Measurements from ENCODE around the gene CSNK1G1. TPM values are rescaled to one million over a fixed set of nuclear protein-coding genes. Genes with fewer than 3 reads are reported as not detected.

The CSNK1G1 gene
- polyA plus RNA-seq, 1 of the 3 experiments (the other 2 are of a cell fraction): 10.2 TPM

- TF ChIP-seq, protein P1, sequence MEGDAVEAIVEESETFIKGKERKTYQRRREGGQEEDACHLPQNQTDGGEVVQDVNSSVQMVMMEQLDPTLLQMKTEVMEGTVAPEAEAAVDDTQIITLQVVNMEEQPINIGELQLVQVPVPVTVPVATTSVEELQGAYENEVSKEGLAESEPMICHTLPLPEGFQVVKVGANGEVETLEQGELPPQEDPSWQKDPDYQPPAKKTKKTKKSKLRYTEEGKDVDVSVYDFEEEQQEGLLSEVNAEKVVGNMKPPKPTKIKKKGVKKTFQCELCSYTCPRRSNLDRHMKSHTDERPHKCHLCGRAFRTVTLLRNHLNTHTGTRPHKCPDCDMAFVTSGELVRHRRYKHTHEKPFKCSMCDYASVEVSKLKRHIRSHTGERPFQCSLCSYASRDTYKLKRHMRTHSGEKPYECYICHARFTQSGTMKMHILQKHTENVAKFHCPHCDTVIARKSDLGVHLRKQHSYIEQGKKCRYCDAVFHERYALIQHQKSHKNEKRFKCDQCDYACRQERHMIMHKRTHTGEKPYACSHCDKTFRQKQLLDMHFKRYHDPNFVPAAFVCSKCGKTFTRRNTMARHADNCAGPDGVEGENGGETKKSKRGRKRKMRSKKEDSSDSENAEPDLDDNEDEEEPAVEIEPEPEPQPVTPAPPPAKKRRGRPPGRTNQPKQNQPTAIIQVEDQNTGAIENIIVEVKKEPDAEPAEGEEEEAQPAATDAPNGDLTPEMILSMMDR (IDR thresholded peaks at IDR 0.05): peak; percentile 68
- TF ChIP-seq MXI1 (IDR thresholded peaks at IDR 0.05; ENCODE audit: low read depth, low read length) (peak; percentile 65; the same call in 1 of the 2 replicates), TCF12 (IDR thresholded peaks at IDR 0.05) (no peak), GATA2 (CRISPR knock-in tag; IDR thresholded peaks at IDR 0.05) (no peak), NFIC (IDR thresholded peaks at IDR 0.05; ENCODE audit: borderline replicate concordance) (no peak), REST (IDR thresholded peaks at IDR 0.05; ENCODE audit: low read depth, low read length) (no peak; the same call in 1 of the 2 replicates), GABPA (IDR thresholded peaks at IDR 0.05; ENCODE audit: low read depth) (peak; percentile 94), EZH2phosphoT487 (IDR thresholded peaks at IDR 0.05; ENCODE audit: borderline replicate concordance, low read depth) (no peak)
These were observed at the start of gene CSNK1G1 (continued) for GRCh38 chr15:64355944-64356709.

DNA sequence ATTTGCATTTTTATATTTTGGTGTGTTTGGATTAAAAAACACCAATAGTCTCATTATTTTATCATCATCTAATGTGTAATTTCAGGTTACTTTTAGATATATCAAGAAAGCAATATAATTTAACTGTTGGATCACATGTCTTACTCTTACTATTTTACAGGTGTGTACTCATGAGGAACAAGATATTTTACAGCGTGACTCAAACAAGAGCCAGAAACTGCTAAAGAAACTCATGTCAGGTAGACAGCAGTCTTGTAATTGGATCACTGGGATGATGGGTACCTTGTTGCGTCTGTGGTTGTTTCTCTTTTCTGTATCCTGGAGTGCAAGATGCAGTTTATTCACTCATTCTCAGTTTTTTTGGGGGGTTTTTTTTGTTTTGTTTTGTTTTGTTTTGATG is 44.6 kb upstream of the CSNK1G1 start:
- no peak for DNase-seq
- TF ChIP-seq POLR2AphosphoS5 (IDR thresholded peaks at IDR 0.05; ENCODE audit: low read depth, low read length) (no peak), NRF1 (IDR thresholded peaks at IDR 0.05; ENCODE audit: low read depth, low read length) (no peak), EP300 (IDR thresholded peaks at IDR 0.05; ENCODE audit: borderline replicate concordance in 1 of 2, low read depth in 1 of 2, low read length in 1 of 2) (no peak), CHD2 (IDR thresholded peaks at IDR 0.05; ENCODE audit: low read length, partially characterized antibody) (no peak), SIN3A (IDR thresholded peaks at IDR 0.05; ENCODE audit: borderline replicate concordance, low read depth, low read length) (no peak)
- TF ChIP-seq, protein P2, sequence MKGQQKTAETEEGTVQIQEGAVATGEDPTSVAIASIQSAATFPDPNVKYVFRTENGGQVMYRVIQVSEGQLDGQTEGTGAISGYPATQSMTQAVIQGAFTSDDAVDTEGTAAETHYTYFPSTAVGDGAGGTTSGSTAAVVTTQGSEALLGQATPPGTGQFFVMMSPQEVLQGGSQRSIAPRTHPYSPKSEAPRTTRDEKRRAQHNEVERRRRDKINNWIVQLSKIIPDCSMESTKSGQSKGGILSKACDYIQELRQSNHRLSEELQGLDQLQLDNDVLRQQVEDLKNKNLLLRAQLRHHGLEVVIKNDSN (IDR thresholded peaks at IDR 0.05; ENCODE audit: borderline replicate concordance, low read depth): no peak
- Histone ChIP-seq H3K4me3 (ENCODE audit: low read depth in 2 of 2, low read length in 1 of 2) (no peak overlapping the region), H3K9me3 (no peaks in the 10 kb centered on the region), H3K4me2 (no peak overlapping the region), H3K27ac (ENCODE audit: low read depth in 2 of 2, low read length in 1 of 2) (no peak overlapping the region), H3K4me1 (ENCODE audit: control insufficient read depth in 1 of 2, insufficient read depth in 2 of 2, low read depth in 1 of 2, low read length in 1 of 2) (no peaks in the 10 kb centered on the region), H3K27me3 (ENCODE audit: insufficient read depth) (no peaks in the 10 kb centered on the region), H3K9me2 (no peaks in the 10 kb centered on the region), H3F3A (replicated peaks; ENCODE audit: insufficient read depth) (peaks cover 3% of the 10 kb centered on the region), H4K20me1 (ENCODE audit: insufficient read depth) (no peaks in the 10 kb centered on the region), H3K9ac (no peak overlapping the region), H3K36me3 (replicated peaks in 1 of 2; ENCODE audit: control insufficient read depth in 1 of 2, insufficient read depth in 2 of 2, low read length in 1 of 2) (peaks cover 31 to 82% of the 10 kb centered on the region in 2 experiments), H2AFZ (ENCODE audit: low read depth) (no peak overlapping the region), H3K79me2 (ENCODE audit: insufficient read depth) (no peaks in the 10 kb centered on the region)
- ChIA-PET POLR2A (no interaction called here), CTCF (no interaction called here)
- 100% methylated on average over 2 of the region's 2 CpGs for WGBS (ENCODE audit: low lambda C conversion rate)

All from SK-N-SH (cell line).